Vagina (tissue), 2 donors: ENCODE measurements around the gene GATA2.

ENCODE experiments used
- POLR2A ChIP-seq, 2 donors: fragments of 450-650 bp; IDR thresholded peaks; one replicate each; pipeline ENCODE4 v1.6.1; 2017; ENCODE audit warnings: antibody characterized with exemption in 2 of 2, mild to moderate bottlenecking in 2 of 2, moderate library complexity in 2 of 2
- POLR2AphosphoS5 ChIP-seq, 2 donors: sonication (generic); formaldehyde crosslinking; IDR thresholded peaks; one replicate each; pipeline ENCODE4 v1.9.0; 2017; ENCODE audit warnings: antibody characterized with exemption in 2 of 2, mild to moderate bottlenecking in 2 of 2, low read depth in 1 of 2; ENCODE audit not compliant: insufficient read depth in 1 of 2
- TF ChIP-seq, protein P1 (sequence below), 3 experiments: fragments of 450-650 bp in 2 of 3; fragments of 200-600 bp in 1 of 3; sonication (generic) in 1 of 3; IDR thresholded peaks; one replicate each; pipeline ENCODE4 v1.5.1; 2017 to 2019; ENCODE audit warnings: antibody characterized with exemption in 3 of 3, mild to moderate bottlenecking in 2 of 3, moderate library complexity in 2 of 3

DNA sequence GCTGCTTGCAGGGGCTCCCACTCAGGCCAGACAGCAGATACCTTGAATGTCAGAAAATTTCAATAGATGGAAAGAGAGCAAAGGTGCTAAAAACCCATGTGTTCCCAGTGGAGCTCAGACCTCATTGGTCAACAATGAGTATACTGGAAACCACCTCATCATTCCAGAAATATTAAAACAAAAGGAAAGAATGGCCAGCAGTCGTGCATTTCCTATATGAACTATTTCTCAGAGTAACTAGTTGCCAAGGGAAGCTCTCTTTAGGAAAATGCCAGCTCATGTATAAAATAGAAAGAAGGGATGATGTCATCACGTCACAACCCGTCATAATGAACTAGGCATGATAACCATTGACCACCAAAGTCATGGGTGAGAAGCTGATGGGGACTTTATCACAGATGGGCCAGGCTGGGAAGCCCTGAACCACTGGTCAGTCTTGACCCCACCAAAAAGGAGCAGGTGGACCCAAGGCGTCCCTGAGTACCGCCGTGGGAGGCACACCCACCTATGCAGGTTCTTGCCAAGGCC lies 43.8 kb downstream of the GATA2 start:
- TF ChIP-seq, protein P1, sequence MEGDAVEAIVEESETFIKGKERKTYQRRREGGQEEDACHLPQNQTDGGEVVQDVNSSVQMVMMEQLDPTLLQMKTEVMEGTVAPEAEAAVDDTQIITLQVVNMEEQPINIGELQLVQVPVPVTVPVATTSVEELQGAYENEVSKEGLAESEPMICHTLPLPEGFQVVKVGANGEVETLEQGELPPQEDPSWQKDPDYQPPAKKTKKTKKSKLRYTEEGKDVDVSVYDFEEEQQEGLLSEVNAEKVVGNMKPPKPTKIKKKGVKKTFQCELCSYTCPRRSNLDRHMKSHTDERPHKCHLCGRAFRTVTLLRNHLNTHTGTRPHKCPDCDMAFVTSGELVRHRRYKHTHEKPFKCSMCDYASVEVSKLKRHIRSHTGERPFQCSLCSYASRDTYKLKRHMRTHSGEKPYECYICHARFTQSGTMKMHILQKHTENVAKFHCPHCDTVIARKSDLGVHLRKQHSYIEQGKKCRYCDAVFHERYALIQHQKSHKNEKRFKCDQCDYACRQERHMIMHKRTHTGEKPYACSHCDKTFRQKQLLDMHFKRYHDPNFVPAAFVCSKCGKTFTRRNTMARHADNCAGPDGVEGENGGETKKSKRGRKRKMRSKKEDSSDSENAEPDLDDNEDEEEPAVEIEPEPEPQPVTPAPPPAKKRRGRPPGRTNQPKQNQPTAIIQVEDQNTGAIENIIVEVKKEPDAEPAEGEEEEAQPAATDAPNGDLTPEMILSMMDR (IDR thresholded peaks at IDR 0.05) = no peak
- TF ChIP-seq POLR2A (IDR thresholded peaks at IDR 0.05) = no peak
- no peak for TF ChIP-seq POLR2AphosphoS5 (IDR thresholded peaks at IDR 0.05; ENCODE audit: insufficient read depth in 1 of 2, low read depth in 1 of 2)
